Activated T-cell treated with anti-CD3 and anti-CD28 coated beads, Interleukin-2, amount 50 U/mL, for 4 hours (primary cell): ENCODE data around the gene BTBD1. TPM values are rescaled to one million over a fixed set of nuclear protein-coding genes. Genes with fewer than 3 reads are reported as not detected.
"Not testable (repeated sequence)": the region's sequence is repeated elsewhere in the genome, so short reads cannot be mapped to it uniquely, and the experiment has no call there.

ENCODE experiments used
- ATAC-seq, 2 donors: fragments of 200-7000 bp; cut with Tn5 transposase; one replicate each; pipeline ENCODE4 v1.10.0; 2021
- DNase-seq: peaks from one replicate; pipeline ENCODE4 v3.0.0-alpha.2; 2020
- H3K27me3 Mint-ChIP-seq: one replicate; pipeline ENCODE4 v1.8.0; 2021; ENCODE audit warnings: low read depth, mixed read lengths
- H3K36me3 Mint-ChIP-seq: one replicate; pipeline ENCODE4 v1.8.0; 2022; ENCODE audit warnings: mixed read lengths; ENCODE audit not compliant: insufficient read depth
- H3K4me1 Mint-ChIP-seq: one replicate; pipeline ENCODE4 v1.8.0; 2021; ENCODE audit warnings: low read depth, mixed read lengths
- H3K4me3 Mint-ChIP-seq: one replicate; pipeline ENCODE4 v1.8.0; 2021; ENCODE audit warnings: mild to moderate bottlenecking, moderate library complexity, mixed read lengths
- H3K9me3 Mint-ChIP-seq: one replicate; pipeline ENCODE4 v1.8.0; 2021; ENCODE audit warnings: mixed read lengths
- total RNA-seq, 3 donors: library from RNA; stranded (reverse); gene quantifications; one replicate each; pipeline ENCODE4 v1.2.1, GENCODE V29; 2021

The BTBD1 gene
- total RNA-seq, 3 donors from 2014 or later: 45.6 to 47.9 (median 46.7) TPM

- Mint-ChIP-seq H3K27me3 (peaks cover 61% of the 10 kb centered on the region), H3K4me1 (peaks cover 16% of the 10 kb centered on the region), H3K9me3 (no peaks in the 10 kb centered on the region), H3K4me3 (peak within 1 kb of the TSS; percentile 80), H3K36me3 (no peaks in the 10 kb centered on the region)
- ATAC-seq (peak; percentile 54 to 70), DNase-seq (no peak)
Measured at GRCh38 chr15:83106994-83107840, 40.2 kb upstream of the BTBD1 start, which contains the start of gene TM6SF1. Gene TM6SF1, plus strand, starts transcription at chr15:83107645. Its CDS starts 36 bp downstream, at chr15:83107681.

GRCh38 chr15:83105440-83105839 lies 38.4 kb upstream of the BTBD1 start:
- H3K4me3 Mint-ChIP-seq: peak overlapping the region; percentile 27
- H3K4me1 Mint-ChIP-seq: peaks cover 16% of the 10 kb centered on the region

GRCh38 chr15:83104141-83104540 lies 37.1 kb upstream of the BTBD1 start:
- Mint-ChIP-seq H3K36me3 (no peaks in the 10 kb centered on the region), H3K4me3 (no peak overlapping the region), H3K27me3 (peaks cover 41% of the 10 kb centered on the region), H3K4me1 (peaks cover 15% of the 10 kb centered on the region), H3K9me3 (no peaks in the 10 kb centered on the region)
- DNase-seq: no peak
- no peak for ATAC-seq

More at GRCh38 chr15:83105440-83105839, 38.4 kb upstream of the BTBD1 start:
- H3K27me3 Mint-ChIP-seq: peaks cover 53% of the 10 kb centered on the region
- no peaks in the 10 kb centered on the region for H3K9me3 Mint-ChIP-seq
- no peaks in the 10 kb centered on the region for H3K36me3 Mint-ChIP-seq
- no peak for DNase-seq
- no peak for ATAC-seq

- DNase-seq (no peak), ATAC-seq (no peak)
- Mint-ChIP-seq H3K4me3 (no peak overlapping the region), H3K36me3 (no peaks in the 10 kb centered on the region), H3K9me3 (peaks cover 6% of the 10 kb centered on the region), H3K27me3 (peaks cover 28% of the 10 kb centered on the region), H3K4me1 (peaks cover 3% of the 10 kb centered on the region)
Measured at GRCh38 chr15:83102346-83102745, 35.3 kb upstream of the BTBD1 start.

- Mint-ChIP-seq H3K27me3 (peaks cover 17% of the 10 kb centered on the region), H3K36me3 (no peaks in the 10 kb centered on the region), H3K4me1 (no peaks in the 10 kb centered on the region), H3K4me3 (no peak overlapping the region), H3K9me3 (peaks cover 10% of the 10 kb centered on the region)
- ATAC-seq: no peak
- DNase-seq: no peak
Measured at GRCh38 chr15:83100097-83100646, 33.1 kb upstream of the BTBD1 start.

GRCh38 chr15:83099290-83099689 lies 32.2 kb upstream of the BTBD1 start:
- H3K27me3 Mint-ChIP-seq: peaks cover 11% of the 10 kb centered on the region
- no peaks in the 10 kb centered on the region for H3K4me1 Mint-ChIP-seq
- H3K36me3 Mint-ChIP-seq: no peaks in the 10 kb centered on the region
- H3K9me3 Mint-ChIP-seq: peaks cover 10% of the 10 kb centered on the region
- no peak overlapping the region for H3K4me3 Mint-ChIP-seq
- no peak for ATAC-seq
- no peak for DNase-seq

GRCh38 chr15:83098079-83098478 lies 31.0 kb upstream of the BTBD1 start:
- ATAC-seq (no peak), DNase-seq (no peak)
- Mint-ChIP-seq H3K4me1 (no peaks in the 10 kb centered on the region), H3K4me3 (no peak overlapping the region), H3K27me3 (peaks cover 5% of the 10 kb centered on the region), H3K9me3 (peaks cover 10% of the 10 kb centered on the region), H3K36me3 (no peaks in the 10 kb centered on the region)

GRCh38 chr15:83094583-83094982 lies 27.5 kb upstream of the BTBD1 start:
- Mint-ChIP-seq H3K9me3 (peaks cover 10% of the 10 kb centered on the region), H3K36me3 (no peaks in the 10 kb centered on the region), H3K27me3 (no peaks in the 10 kb centered on the region), H3K4me1 (peaks cover 6% of the 10 kb centered on the region), H3K4me3 (no peak overlapping the region)
- DNase-seq (no peak), ATAC-seq (no peak)

- H3K9me3 Mint-ChIP-seq: peaks cover 4% of the 10 kb centered on the region
- H3K36me3 Mint-ChIP-seq: no peaks in the 10 kb centered on the region
- H3K4me1 Mint-ChIP-seq: peaks cover 6% of the 10 kb centered on the region
- H3K27me3 Mint-ChIP-seq: no peaks in the 10 kb centered on the region
- ATAC-seq: no peak
- no peak for DNase-seq
- no peak overlapping the region for H3K4me3 Mint-ChIP-seq
Measured at GRCh38 chr15:83092309-83092976, 25.4 kb upstream of the BTBD1 start.

- not testable (repeated sequence) for H3K36me3 Mint-ChIP-seq, H3K27me3 Mint-ChIP-seq, ATAC-seq, H3K4me3 Mint-ChIP-seq, DNase-seq, H3K9me3 Mint-ChIP-seq, H3K4me1 Mint-ChIP-seq
Measured at GRCh38 chr15:83091965-83092308, 24.9 kb upstream of the BTBD1 start.

GRCh38 chr15:83090465-83090864 lies 23.4 kb upstream of the BTBD1 start:
- H3K4me3 Mint-ChIP-seq: no peak overlapping the region

GRCh38 chr15:83088876-83089275 lies 21.8 kb upstream of the BTBD1 start:
- Mint-ChIP-seq H3K4me1 (peaks cover 6% of the 10 kb centered on the region), H3K27me3 (peaks cover 8% of the 10 kb centered on the region), H3K36me3 (no peaks in the 10 kb centered on the region), H3K4me3 (no peak overlapping the region), H3K9me3 (no peaks in the 10 kb centered on the region)
- no peak for DNase-seq
- no peak for ATAC-seq

More at GRCh38 chr15:83090465-83090864, 23.4 kb upstream of the BTBD1 start:
- Mint-ChIP-seq H3K9me3 (no peaks in the 10 kb centered on the region), H3K36me3 (no peaks in the 10 kb centered on the region), H3K4me1 (peaks cover 6% of the 10 kb centered on the region), H3K27me3 (peaks cover 3% of the 10 kb centered on the region)
- ATAC-seq (no peak), DNase-seq (no peak)

GRCh38 chr15:83087576-83087975 lies 20.5 kb upstream of the BTBD1 start:
- Mint-ChIP-seq H3K36me3 (no peaks in the 10 kb centered on the region), H3K27me3 (peaks cover 9% of the 10 kb centered on the region), H3K4me3 (no peak overlapping the region), H3K4me1 (peaks cover 6% of the 10 kb centered on the region), H3K9me3 (no peaks in the 10 kb centered on the region)
- DNase-seq (no peak), ATAC-seq (no peak)

- H3K36me3 Mint-ChIP-seq: not testable (repeated sequence)
Measured at GRCh38 chr15:83085864-83086552, 19.0 kb upstream of the BTBD1 start.

More at GRCh38 chr15:83085864-83086552, 19.0 kb upstream of the BTBD1 start:
- not testable (repeated sequence) for DNase-seq, H3K4me3 Mint-ChIP-seq, ATAC-seq, H3K9me3 Mint-ChIP-seq, H3K4me1 Mint-ChIP-seq
- peaks cover 20% of the 10 kb centered on the region for H3K27me3 Mint-ChIP-seq
